Upper lobe of left lung (tissue), 6 donors: ENCODE data around the gene ADCYAP1R1. TPM values are rescaled to one million over a fixed set of nuclear protein-coding genes. Genes with fewer than 3 reads are reported as not detected.
"Not testable (repeated sequence)": the region's sequence is repeated elsewhere in the genome, so short reads cannot be mapped to it uniquely, and the experiment has no call there.

Experiments used
- ATAC-seq, 2 donors: fragments of 200-7000 bp; cut with Tn5 transposase; one replicate each; pipeline ENCODE4 v1.9.1; 2022; ENCODE audit warnings: mild to moderate bottlenecking in 2 of 2, moderate library complexity in 2 of 2; ENCODE audit not compliant: low FRiP score in 2 of 2
- DNase-seq, 2 donors: peaks; one replicate each; pipeline ENCODE4 v3.0.0-alpha.2; 2019 to 2020
- H3K27ac ChIP-seq, 4 donors: fragments of 200-600 bp; sonication (generic); one replicate each; pipeline ENCODE4 v1.5.1; 2016 to 2019
- H3K27me3 ChIP-seq, 4 donors: fragments of 200-600 bp; sonication (generic); one replicate each; pipeline ENCODE4 v1.5.1; 2017 to 2019
- H3K36me3 ChIP-seq, 4 donors: fragments of 200-600 bp; sonication (generic); one replicate each; pipeline ENCODE4 v1.5.1; 2016 to 2019
- H3K4me1 ChIP-seq, 4 donors: fragments of 200-600 bp; sonication (generic); one replicate each; pipeline ENCODE4 v1.5.1; 2018 to 2019
- H3K4me3 ChIP-seq, 4 donors: fragments of 200-600 bp; sonication (generic); one replicate each; pipeline ENCODE4 v1.5.1; 2017 to 2019; ENCODE audit warnings: mild to moderate bottlenecking in 2 of 4, moderate library complexity in 1 of 4
- H3K9me3 ChIP-seq, 4 donors: fragments of 200-600 bp; sonication (generic); one replicate each; pipeline ENCODE4 v1.5.1; 2018 to 2019
- CTCF ChIP-seq, 6 experiments: fragments of 450-650 bp in 4 of 6; fragments of 200-600 bp in 2 of 6; sonication (generic) in 2 of 6; IDR thresholded peaks; one replicate each; pipeline ENCODE4 v1.5.1; 2016 to 2019; ENCODE audit warnings: antibody characterized with exemption in 6 of 6
- EP300 ChIP-seq, 4 donors: sonication (generic); formaldehyde crosslinking; IDR thresholded peaks; one replicate each; pipeline ENCODE4 v1.5.1; 2017; ENCODE audit warnings: antibody characterized with exemption in 4 of 4, control low read depth in 2 of 4
- POLR2A ChIP-seq, 4 donors: fragments of 450-650 bp; IDR thresholded peaks; one replicate each; pipeline ENCODE4 v1.5.1; 2016 to 2017; ENCODE audit warnings: antibody characterized with exemption in 4 of 4, mild to moderate bottlenecking in 2 of 4
- POLR2AphosphoS5 ChIP-seq, 2 donors: sonication (generic); formaldehyde crosslinking; IDR thresholded peaks; one replicate each; pipeline ENCODE4 v1.5.1; 2017; ENCODE audit warnings: antibody characterized with exemption in 2 of 2
- WGBS, 2 donors: methylation state at CpG; one replicate each; pipeline ENCODE4 v1.1.5; 2017 to 2018; 5-methylcytosine and 5-hydroxymethylcytosine counted together
- small RNA-seq, 4 donors: library from RNA; depleted of rRNA; stranded (forward); fragments of <200 nt; gene quantifications; one replicate each; pipeline ENCODE3, GENCODE V24; 2016
- total RNA-seq, 6 donors: library from RNA; depleted of rRNA in 4 of 6; stranded (reverse); fragments of >200 nt in 4 of 6; gene quantifications; one replicate each; pipeline versions ENCODE4 v1.1.0 to v1.2.1, GENCODE V29; 2016 to 2021
- donor health status: DM: no; HTN: no; CAD: no; lungs with moderate emphysema.
- donor health status: DM: no; HTN: yes; CAD: no; lungs with severe emphysema.

Gene ADCYAP1R1
- total RNA-seq, 6 donors from 2014 or later: under 0.01 to 1.3 (median 0.13) TPM

- TF ChIP-seq CTCF (IDR thresholded peaks at IDR 0.05) (no peak), POLR2A (IDR thresholded peaks at IDR 0.05) (no peak), POLR2AphosphoS5 (IDR thresholded peaks at IDR 0.05) (no peak), EP300 (IDR thresholded peaks at IDR 0.05) (no peak)
- ATAC-seq: no peak
- Histone ChIP-seq H3K36me3 (no peaks in the 10 kb centered on the region), H3K27me3 (no peaks in the 10 kb centered on the region), H3K4me3 (no peak overlapping the region), H3K27ac (no peak overlapping the region), H3K9me3 (no peaks in the 10 kb centered on the region), H3K4me1 (no peaks in the 10 kb centered on the region)
- WGBS, 2 donors: 70 to 75% methylated on average over 2 of the region's 2 CpGs
- DNase-seq: no peak
These were observed 99.7 kb downstream of the ADCYAP1R1 start for GRCh38 chr7:31151849-31152248.

GRCh38 chr7:31153318-31153717 lies 101.2 kb downstream of the ADCYAP1R1 start:
- not testable (repeated sequence) for ATAC-seq, H3K4me3 ChIP-seq, H3K27me3 ChIP-seq, H3K36me3 ChIP-seq, H3K27ac ChIP-seq, H3K4me1 ChIP-seq, H3K9me3 ChIP-seq
- 95 to 100% methylated on average over 19 to 20 of the region's 20 CpGs for WGBS, 2 donors
- DNase-seq: peak in 1 of 2 donors; percentile 61

GRCh38 chr7:31160941-31161340 lies 108.8 kb downstream of the ADCYAP1R1 start:
- 57 to 64% methylated on average over 5 of the region's 5 CpGs for WGBS, 2 donors
- Histone ChIP-seq H3K4me3 (no peak overlapping the region), H3K36me3 (no peaks in the 10 kb centered on the region), H3K4me1 (no peaks in the 10 kb centered on the region), H3K27me3 (no peaks in the 10 kb centered on the region), H3K27ac (no peak overlapping the region), H3K9me3 (no peaks in the 10 kb centered on the region)
- ATAC-seq (no peak), DNase-seq (no peak)
- TF ChIP-seq CTCF (IDR thresholded peaks at IDR 0.05) (no peak), POLR2A (IDR thresholded peaks at IDR 0.05) (no peak), POLR2AphosphoS5 (IDR thresholded peaks at IDR 0.05) (no peak), EP300 (IDR thresholded peaks at IDR 0.05) (no peak)

Small RNA genes within 50 kb of the gene (small RNA-seq; reads per million reads assigned to genes)
- gene AC006466.1: 0 reads per million in 4 donors

Other genes with a start within 250 kb of the ADCYAP1R1 start
- 1,000 to 10,000 TPM in 1 of 6 donors, 100 to 1,000 TPM in 5; 113 to 1,228 (median 802) TPM for gene AQP1, start 140.5 kb upstream of the ADCYAP1R1 start, total RNA-seq
- gene GHRHR, start 88.4 kb upstream of the ADCYAP1R1 start, total RNA-seq: 1 to 10 TPM in 2 of 6 donors, under 1 TPM in 2, not detected in 2; 0.67 to 3.1 (median 1.1) TPM